GM12864 (cell line): ENCODE data around the gene ANKRD29.

Experiments
- DNase-seq: peaks from one replicate; pipeline ENCODE4 v3.0.0-alpha.2; 2011; ENCODE audit warnings: low read depth
- H3K4me3 ChIP-seq: 2 replicates; pipeline ENCODE4 v1.5.1; 2011; ENCODE audit warnings: mild to moderate bottlenecking, low read depth, low read length, control low read depth
- CTCF ChIP-seq: IDR thresholded peaks from 2 replicates; pipeline ENCODE4 v1.5.1; 2011; ENCODE audit warnings: low read depth, mild to moderate bottlenecking, moderate library complexity, low read length, control low read depth, inconsistent platforms; ENCODE audit errors: missing control alignments

Gene ANKRD29

DNA sequence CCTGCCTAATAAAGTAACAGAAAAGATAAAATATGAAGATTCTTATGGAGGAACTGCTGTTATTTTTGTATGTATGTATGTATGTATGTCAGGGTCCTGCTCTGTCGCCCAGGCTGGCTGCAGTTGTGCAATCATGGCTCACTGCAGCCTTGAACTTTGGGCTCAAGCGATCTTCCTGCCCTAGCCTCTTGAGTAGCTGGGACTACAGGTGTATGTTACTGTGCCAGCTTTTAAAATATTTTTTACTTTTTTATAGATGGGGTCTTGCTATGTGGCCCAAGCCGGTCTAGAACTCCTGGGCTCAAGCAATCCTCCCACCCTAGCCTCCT, 26.7 kb downstream of the ANKRD29 start:
- DNase-seq = no peak
- no peak for TF ChIP-seq CTCF
- H3K4me3 ChIP-seq = no peak overlapping the region

DNA sequence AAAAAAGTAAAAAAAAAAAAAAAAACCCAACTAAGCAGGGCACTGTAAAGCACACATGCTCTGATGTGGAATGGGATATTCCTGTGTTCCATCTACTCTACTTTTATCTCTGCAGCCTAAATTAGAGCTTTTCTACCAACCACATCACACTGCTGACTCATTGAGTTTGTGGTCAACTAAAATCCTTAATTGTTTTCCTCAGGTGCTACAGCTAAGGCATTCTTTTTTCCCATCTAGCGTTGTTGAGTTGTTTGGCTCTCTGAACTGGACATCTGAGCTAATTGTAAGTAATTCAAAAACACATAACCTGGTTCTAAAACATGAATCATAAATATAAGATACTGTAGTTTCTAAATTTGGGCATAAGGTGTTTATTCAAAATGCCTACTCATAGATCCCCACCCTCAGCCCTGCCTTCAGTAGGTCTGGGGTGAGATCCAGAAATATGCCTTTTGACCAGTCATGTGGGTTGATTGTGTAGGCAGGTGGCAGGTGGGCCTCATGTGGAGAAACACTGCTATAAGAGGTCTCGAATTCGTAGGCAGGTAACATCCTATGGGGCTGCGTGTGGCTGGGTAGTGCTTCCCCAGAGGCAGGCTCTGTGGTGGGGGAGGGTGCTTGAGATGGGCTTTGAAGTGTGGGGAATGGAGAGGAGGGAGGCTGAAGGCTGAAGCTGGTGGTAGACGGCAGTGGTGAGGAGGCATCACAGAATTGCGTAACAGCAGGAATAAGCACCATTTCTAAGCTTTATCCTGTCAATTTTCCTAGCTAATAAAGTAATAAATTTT, 27.2 kb downstream of the ANKRD29 start:
- DNase-seq = no peak
- H3K4me3 ChIP-seq = no peak overlapping the region
- TF ChIP-seq CTCF = no peak

GRCh38 chr18:23634692-23635091, 28.0 kb downstream of the ANKRD29 start:
- H3K4me3 ChIP-seq = no peak overlapping the region
- no peak for TF ChIP-seq CTCF
- no peak for DNase-seq

- no peak for DNase-seq
- no peak overlapping the region for H3K4me3 ChIP-seq
- no peak for TF ChIP-seq CTCF
These were observed 30.1 kb downstream of the ANKRD29 start for GRCh38 chr18:23632615-23633014.

- TF ChIP-seq CTCF = no peak
- H3K4me3 ChIP-seq = no peak overlapping the region
- DNase-seq = no peak
These were observed 31.0 kb downstream of the ANKRD29 start for GRCh38 chr18:23631746-23632145.

GRCh38 chr18:23631312-23631711, 31.4 kb downstream of the ANKRD29 start:
- no peak for TF ChIP-seq CTCF
- no peak for DNase-seq
- no peak overlapping the region for H3K4me3 ChIP-seq

- no peak for DNase-seq
- H3K4me3 ChIP-seq = no peak overlapping the region
- TF ChIP-seq CTCF = no peak
These were observed 33.2 kb downstream of the ANKRD29 start for GRCh38 chr18:23629444-23629946.
